D721Med (cell line): ENCODE data around the gene BCL7C.
"Not testable (repeated sequence)": the region's sequence is repeated elsewhere in the genome, so short reads cannot be mapped to it uniquely, and the experiment has no call there.

Experiments
- DNase-seq: peaks from one replicate; pipeline ENCODE4 v3.0.0; 2011; ENCODE audit warnings: low spot score; ENCODE audit not compliant: insufficient read length
- FAIRE-seq: peaks from 2 replicates; lab custom pipeline; 2011; peaks lifted over from hg19 to GRCh38; lab: Jason Lieb, UNC
- TF ChIP-seq, protein P1 (sequence below): IDR thresholded peaks from 2 replicates; pipeline ENCODE4 v1.5.1; 2012; ENCODE audit warnings: mild to moderate bottlenecking, control low read depth; ENCODE audit not compliant: insufficient read depth; ENCODE audit errors: missing control alignments

Gene BCL7C

DNA sequence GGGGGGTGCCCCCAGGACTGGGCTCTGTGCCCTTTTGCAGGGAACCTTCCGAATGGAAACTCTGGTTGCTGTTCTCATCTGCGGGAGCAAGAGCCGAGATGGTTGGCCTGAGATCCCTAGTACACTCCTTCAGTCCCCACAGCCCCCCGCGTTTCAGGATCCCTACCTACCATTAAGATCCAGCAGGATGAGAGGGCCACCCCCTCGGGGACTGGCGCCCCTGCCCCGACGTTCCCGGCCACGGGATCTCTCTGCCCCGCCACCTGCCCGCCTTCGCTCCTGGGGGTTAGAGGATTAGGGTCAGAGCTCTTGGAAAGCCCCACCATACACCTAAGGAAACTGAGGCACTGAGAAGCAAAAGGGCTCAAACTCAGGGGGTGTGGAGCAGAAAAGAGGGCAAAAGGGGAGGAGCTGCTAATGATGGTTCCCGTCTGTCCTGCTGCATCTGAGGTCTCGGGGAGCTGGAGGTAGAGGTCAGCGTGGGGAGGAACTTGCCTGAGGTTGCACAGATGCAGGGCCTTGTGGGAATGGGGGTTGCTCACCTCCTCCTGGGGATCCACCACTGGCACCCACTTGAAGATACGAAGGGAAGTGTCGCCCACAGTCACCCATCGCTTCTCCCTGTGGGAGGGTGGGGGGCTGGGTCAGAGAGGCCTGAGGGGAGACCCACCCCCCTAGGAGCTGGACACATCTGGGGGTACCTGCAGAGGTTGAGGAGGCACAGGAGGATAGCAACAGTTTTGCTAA is 1.0 kb downstream of the BCL7C start:
- FAIRE-seq (no peak), DNase-seq (no peak)

DNA sequence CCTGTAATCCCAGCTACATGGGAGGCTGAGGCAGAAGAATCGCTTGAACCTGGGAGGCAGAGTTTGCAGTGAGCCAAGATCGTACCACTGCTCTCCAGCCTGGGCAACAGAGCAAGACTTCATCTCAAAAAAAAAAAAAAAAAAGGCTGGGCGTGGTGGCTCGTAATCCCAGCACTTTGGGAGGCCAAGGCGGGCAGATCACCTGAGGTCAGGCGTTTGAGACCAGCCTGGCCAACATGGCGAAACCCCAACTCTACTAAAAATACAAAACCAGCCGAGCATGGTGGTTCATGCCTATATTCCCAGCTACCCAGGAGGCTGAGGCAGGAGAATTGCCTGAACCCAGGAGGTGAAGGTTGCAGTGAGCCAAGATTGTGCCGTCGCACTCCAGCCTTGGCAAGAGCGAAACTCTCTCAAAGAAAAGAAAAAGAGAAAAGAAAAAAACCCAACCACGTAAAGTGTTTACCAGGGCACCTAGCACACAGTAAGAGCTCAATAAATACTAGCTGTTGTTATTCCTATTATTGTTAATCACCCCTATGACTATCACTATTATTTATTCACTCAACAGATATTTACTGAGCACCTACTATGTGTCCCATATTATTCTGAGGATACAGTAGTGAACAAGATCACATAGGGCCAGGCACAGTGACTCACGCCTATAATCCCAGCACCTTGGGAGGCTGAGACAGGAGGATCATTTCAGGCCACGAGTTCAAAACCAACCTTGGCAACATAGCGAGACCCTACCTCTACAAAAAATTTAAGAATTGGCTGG is 2.6 kb downstream of the BCL7C start:
- FAIRE-seq, DNase-seq: not testable (repeated sequence)

More for the DNA sequence above, 1.0 kb downstream of the BCL7C start:
- TF ChIP-seq, protein P1, sequence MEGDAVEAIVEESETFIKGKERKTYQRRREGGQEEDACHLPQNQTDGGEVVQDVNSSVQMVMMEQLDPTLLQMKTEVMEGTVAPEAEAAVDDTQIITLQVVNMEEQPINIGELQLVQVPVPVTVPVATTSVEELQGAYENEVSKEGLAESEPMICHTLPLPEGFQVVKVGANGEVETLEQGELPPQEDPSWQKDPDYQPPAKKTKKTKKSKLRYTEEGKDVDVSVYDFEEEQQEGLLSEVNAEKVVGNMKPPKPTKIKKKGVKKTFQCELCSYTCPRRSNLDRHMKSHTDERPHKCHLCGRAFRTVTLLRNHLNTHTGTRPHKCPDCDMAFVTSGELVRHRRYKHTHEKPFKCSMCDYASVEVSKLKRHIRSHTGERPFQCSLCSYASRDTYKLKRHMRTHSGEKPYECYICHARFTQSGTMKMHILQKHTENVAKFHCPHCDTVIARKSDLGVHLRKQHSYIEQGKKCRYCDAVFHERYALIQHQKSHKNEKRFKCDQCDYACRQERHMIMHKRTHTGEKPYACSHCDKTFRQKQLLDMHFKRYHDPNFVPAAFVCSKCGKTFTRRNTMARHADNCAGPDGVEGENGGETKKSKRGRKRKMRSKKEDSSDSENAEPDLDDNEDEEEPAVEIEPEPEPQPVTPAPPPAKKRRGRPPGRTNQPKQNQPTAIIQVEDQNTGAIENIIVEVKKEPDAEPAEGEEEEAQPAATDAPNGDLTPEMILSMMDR: no peak

DNA sequence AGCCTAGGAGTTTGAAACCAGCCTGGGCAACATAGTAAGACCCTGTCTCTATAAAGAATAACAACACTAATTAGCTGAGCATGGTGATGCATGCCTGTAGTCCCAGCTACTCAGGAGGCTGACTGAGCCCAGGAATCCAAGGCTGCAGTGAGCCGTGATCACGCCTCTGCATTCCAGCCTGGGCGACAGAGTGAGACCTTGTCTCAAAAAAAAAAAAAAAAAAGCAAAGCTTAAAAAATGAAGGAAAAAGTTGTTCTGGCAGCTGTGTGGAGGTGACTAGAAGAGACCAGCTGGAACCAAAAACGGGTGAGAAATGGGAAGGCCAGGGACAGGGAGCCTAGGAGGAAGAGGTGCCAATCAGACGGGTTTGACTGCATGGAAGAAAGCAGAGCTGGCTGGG is 4.2 kb downstream of the BCL7C start:
- no peak for FAIRE-seq
- DNase-seq: no peak
- TF ChIP-seq, protein P1: no peak

DNA sequence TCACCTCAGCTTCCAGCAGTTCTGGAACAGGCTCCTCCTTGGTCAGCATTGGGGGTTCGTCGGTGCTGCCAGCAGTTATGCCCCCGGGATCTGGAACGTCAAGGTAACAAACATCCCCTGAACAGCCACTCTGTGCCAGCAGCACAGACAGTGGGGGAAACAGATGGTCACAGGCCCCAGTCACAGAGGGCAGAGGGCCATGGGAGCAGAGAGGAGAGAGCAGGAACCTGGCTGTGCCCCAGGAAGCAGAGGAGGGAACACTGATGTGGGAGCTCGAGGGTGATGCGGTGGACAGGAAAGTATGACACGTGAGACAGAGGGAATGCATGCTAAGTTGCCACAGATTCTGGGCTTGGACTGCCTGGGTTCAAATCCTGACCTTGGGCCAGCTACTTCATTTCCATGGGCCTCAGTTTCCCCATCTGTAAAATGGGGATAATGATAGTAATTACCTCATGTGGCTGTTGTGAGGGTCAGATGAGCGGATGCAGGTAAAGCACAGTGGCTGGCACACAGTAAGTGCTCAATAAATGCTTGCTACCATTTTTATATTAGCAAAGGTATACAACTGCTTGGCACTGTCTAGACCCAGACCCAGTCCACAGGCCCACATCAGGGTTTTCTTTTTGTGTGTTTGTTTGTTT is 4.9 kb downstream of the BCL7C start:
- no peak for FAIRE-seq
- no peak for DNase-seq
- TF ChIP-seq, protein P1: no peak

DNA sequence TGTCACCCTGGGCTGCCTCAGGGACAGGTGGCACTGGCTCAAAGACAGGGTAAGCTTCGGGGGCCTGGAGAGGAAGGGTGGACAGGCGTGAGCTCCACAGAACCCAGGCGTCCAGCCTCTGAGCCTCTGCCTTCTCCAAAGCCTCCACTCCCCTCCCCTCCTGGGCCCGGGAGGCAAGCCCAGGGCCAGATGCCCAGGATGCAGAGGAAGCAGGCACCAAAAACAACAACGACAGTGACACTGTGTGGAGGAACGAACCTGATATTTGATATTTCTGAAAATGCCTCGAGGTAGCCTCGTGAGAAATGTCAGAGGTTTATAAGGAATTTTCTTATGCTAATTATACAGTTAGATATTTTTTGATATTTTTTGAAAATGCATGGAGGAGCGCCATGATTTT is 6.0 kb downstream of the BCL7C start:
- TF ChIP-seq, protein P1: no peak
- DNase-seq (no peak), FAIRE-seq (no peak)

DNA sequence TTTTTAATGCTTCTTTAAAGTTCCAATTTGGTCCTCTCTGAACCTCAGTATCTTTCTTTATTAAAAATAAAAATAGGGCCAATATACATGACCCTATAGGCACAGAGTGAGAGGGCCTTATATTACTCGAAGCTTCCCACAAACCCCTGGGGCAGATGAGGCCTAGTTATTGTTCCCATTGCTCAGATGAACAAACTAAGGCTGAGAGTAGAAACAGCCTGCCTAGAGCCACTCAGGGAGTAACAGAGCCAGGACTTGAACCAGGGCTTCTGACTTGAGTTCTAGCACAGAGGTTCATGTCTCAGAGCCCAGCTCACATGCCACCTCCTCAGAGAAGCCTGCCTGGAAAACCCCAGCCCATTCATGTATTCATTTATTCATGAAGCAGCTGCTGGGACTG is 7.7 kb downstream of the BCL7C start:
- TF ChIP-seq, protein P1: no peak
- FAIRE-seq (no peak), DNase-seq (no peak)

DNA sequence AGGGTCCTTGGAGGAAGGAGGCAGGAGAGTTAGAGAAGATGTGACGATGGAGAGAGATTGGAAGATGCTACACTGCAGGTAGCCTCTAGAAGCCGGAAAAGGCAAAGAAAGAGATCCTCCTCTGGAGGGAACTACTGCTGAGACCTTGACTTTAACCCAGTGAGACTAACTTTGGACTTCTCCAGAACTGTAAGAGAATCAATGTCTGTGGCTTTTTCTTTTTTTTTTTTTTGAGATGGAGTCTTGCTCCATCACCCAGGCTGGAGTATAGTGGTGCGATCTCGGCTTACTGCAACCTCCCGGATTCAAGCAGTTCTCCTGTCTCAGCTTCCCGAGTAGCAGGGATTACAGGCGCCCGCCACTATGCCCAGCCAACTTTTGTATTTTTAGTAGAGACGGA is 8.7 kb downstream of the BCL7C start:
- DNase-seq (no peak), FAIRE-seq (no peak)
- TF ChIP-seq, protein P1: no peak
